ENCODE results near the gene CTNNA3.

Gene CTNNA3

DNA sequence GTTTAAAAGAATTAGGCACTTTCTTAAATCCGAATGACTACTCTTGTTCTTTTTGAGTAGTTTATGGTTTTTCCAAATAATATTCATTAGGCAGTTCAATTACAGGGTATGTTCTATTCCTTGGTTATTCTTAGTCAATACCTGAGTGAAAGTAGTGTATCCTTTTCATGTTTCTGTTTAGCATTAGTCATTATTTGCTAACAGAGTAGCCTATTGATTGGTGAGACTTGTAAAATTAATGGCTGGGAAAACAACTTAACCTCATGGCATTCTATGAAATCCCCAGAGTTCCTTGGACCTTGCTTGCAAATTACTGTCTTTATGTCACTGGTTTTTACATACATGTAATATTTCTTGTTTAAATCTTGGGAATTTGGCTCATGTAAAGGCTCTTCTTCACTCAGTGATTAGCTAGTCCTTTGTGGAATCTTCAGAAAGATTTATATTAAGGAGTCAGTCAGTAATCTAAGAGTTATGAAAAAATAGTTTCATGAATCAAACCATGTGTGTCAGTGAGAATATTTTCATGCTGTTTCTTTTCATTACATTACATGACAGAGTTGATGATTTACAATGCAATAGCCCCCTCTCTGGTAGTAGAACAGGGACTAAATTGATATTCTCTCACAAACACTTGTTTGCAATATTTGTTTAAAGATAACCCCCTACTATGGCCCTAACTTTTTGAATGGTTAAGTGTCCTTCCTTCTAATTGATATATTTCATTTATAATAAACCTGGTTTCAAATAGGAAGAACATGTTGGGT is 851.6 kb downstream of the CTNNA3 start:
- no peak for DNase-seq

DNA sequence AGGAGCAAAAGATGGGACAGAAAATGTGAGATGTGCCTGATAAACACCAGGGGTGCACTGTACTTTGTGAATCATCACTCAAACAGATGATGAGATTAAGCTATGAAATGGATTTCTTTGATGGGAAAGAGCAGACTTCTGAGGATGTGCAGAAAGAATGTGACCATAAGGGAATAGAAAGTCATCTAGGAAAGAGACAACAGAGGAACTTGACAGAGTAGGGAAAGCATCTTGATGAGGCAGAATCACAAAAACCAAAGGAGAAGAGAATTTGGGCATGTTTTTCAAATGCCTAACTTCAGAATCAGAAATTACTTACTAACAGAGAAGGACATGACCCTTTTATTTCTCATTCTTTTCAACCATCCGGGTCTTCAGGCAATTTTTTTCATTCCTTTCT is 852.6 kb downstream of the CTNNA3 start:
- DNase-seq: no peak

- no peak for DNase-seq
These were observed 853.1 kb downstream of the CTNNA3 start for GRCh38 chr10:66842867-66843266.

- DNase-seq: no peak
These were observed 853.6 kb downstream of the CTNNA3 start for GRCh38 chr10:66842371-66842770.

- no peak for DNase-seq
These were observed 857.3 kb downstream of the CTNNA3 start for GRCh38 chr10:66838656-66839055.

DNA sequence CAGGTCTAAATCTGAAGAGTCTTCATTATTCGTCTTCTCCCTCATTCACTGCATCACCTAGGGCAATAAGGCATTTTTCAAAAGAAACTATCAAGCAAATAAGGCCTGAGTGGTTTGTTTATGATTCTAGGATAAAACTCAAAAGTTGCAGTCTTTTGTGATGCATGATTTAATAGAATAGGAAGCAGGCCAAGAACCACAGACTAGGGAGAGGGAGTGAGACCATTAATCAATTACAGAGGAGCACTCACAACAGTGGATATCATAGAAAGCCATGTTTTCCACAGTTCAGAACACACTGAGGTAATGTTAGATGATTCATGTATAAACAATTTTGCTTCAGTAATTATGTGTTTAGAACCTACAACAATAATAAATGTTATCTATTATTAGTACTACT is 858.0 kb downstream of the CTNNA3 start:
- DNase-seq: no peak

DNA sequence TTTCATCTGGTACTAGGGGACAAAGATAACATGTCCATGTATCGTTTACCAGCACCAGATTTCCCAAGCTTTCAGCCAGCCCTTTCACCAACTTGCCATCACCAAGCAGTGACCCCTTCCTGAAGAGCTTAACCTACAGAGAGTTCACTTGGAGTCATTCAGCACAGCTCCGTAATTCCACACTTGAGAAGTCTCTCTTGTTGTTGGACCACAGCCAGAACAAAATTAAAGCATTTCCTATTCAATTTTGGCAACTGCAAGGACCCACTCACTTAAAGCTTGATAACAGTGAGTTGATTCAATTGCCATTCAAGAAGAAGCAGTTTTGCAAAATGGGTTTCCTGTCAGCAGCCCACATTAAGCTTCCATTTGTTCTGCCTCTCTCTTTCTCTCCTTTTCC is 858.7 kb downstream of the CTNNA3 start:
- DNase-seq: no peak

GRCh38 chr10:66836771-66837170 is 859.2 kb downstream of the CTNNA3 start:
- no peak for DNase-seq

- no peak for DNase-seq
These were observed 859.9 kb downstream of the CTNNA3 start for GRCh38 chr10:66836057-66836456.

DNA sequence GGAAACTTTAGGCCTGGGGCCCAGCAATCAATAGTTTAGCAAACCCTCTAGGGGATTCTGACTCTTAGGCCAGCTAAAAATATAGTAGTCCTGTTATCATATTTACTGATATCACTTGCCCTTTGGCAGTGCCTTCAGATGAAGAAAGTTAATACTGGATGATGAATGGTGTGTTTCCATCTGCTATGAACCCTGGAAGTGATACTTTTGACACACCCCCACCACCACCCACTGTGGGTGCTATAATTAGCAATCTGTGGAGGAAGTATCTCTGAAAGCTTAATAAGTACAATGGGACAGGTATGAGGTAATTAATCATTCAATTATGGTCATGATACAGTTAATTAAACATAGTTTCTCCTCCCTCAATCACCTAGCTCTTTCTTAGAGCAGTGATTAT is 860.6 kb downstream of the CTNNA3 start:
- no peak for DNase-seq

DNA sequence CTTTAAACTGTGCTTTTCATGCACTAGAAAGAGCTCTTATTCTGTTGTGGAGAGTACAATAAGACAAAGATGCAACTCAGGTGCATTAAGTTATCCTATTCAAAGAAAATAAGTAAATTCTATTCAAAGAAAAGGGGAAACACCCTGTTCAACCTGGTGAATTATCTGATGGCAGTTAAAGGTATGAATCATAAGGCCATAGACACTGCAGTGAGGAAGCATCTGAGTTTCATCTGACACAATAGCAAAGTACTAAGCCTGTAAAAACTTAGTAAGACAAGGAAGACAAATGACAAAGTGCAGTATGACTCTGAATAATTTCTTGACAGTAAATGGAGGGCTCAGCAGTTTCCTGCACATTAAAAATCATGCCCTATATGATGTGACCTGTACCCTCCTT is 861.2 kb downstream of the CTNNA3 start:
- DNase-seq: no peak

- DNase-seq: no peak
These were observed 862.1 kb downstream of the CTNNA3 start for GRCh38 chr10:66833861-66834260.

DNA sequence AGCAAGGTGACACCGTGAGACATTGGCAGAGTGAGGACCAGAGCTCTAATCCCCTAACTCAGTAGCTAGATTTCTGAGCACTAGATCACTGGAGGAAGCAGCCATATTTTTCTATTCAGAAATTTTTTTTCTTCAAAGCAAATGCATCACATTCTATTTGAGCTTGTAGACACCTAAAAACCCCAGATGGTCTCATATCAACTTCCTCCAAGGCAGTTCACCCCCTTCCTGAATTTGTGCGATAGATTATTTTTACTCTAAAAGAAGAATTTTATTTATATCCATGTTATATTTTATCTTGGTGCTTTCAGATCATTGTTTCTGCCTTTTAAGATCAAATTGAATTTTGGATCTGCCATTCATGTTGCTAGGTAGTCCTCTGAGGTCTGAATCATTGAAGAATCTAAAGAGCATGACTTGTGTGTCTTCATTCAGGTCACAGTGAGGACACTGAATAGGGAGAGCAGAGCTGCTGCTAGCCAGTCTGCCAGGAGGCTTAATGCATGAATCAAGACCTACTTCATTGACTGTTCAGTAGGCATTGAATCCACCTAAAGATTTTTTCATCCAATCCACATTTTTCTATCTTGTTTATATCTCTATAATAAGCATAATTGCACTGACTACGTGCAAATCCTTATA is 863.1 kb downstream of the CTNNA3 start:
- DNase-seq: no peak

- no peak for DNase-seq
These were observed 867.0 kb downstream of the CTNNA3 start for GRCh38 chr10:66828957-66829356.

DNA sequence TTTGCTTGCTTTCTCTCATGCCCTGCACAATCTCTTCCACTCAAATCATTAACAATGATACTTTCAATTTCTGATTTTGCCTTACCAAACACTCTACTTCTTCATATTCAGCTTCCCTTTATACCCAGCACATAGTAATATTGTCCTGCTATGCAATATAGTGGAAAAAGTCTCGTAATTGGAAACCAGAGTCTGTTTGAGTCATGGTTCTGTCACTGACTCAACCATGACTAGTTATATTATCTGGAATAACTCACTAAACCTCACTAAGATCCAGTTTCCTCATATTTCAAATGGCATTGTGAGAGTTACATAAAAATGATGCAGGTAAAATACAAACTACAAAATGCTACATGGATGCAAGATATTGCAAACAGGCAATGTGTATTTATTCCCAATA is 868.6 kb downstream of the CTNNA3 start:
- no peak for DNase-seq

DNA sequence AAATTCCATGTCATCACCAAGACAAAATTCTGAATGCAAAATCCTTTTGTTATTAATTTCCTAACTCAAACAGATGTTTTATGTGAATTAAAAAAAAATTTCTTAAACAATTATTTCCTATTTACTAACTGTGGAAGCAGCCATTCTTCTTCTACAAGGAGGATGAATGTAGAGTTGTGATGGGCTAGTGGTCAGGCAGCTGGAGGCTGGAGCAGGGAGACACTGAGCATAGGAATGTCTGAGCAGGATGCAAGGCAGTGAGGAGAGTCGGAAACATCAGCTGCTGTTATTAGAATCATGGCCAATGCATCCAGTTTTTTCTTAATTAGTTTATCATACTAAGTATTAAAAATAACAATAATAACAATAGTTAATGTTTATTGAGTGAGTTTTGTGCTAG is 872.7 kb downstream of the CTNNA3 start:
- no peak for DNase-seq

GRCh38 chr10:66822801-66823200 is 873.2 kb downstream of the CTNNA3 start:
- peak; percentile 17 for DNase-seq

DNA sequence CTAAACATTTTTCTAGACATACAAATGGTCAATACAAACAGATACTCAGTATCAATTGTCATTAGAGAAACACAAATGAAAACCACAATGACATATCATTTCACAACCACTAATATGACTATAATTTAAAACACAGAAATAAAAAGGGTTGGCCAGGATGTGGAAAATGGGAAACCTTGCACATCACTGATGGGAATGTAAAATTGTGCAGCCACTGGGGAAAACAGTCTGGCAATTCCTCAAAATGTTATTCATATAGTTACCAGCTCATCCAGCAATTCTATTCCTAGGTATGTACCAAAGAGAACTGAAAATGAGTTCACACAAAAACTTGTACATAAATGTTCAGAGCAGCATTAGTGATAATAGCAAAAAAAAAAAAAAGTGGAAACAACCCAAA is 876.3 kb downstream of the CTNNA3 start:
- no peak for DNase-seq

DNA sequence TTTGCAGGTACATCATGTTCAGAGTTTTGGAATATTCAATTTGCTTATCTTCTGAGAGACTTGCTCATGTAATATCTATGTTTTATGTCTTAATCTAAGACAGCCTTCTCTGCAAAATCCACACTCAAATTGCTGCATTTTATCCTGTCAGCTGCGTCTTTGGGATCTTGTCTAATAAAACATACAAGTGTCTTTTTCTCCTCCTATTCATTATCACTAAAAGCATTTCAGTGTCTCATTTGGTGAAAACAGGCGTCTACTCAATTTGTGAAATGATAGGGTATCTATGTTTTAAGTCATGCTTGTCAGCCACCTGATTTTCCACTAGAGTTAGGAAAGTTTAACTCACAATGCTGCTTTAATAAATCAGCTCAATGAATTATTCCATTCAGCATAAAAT is 882.9 kb downstream of the CTNNA3 start:
- no peak for DNase-seq

DNA sequence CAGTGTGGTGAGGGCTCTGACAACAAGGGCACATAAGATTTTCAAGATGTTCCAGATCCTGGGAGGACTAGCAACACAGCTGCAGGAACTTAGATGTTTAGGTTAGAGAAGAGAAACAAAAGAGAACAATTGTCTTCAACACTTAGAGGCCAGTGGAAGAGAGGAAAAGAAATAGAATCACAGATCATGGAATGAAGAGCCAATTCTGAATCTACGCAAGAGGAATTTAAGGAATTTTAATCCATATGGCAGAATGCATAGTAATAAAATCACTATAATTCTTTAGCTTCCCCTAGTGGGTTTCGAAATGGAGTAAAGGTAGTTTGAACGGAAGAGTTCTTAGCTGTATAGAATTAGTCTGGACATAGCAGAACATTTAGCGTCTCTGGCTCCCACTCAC is 884.8 kb downstream of the CTNNA3 start:
- DNase-seq: no peak

- no peak for DNase-seq
These were observed 886.6 kb downstream of the CTNNA3 start for GRCh38 chr10:66809402-66809801.

GRCh38 chr10:66805612-66806011 is 890.4 kb downstream of the CTNNA3 start:
- no peak for DNase-seq

DNA sequence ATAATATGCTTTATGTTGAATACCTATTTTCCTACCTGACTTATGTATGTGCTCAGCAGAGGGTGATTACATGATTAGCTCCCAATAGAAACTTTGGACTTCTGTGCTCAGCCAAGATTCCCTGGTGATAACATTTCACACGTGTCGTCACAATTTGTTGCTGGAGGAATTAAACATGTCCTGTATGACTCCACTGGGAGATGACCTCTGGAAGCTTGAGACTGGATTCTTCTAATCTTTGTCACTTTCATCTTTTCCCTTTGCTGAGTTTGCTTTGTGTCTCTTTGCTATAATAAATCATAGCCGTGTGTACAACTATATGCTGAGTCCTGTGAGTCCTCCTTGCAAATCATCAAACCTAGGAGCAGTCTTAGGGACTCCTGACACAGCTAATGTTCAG is 891.0 kb downstream of the CTNNA3 start:
- no peak for DNase-seq

- DNase-seq: no peak
These were observed 892.8 kb downstream of the CTNNA3 start for GRCh38 chr10:66803174-66803573.

DNA sequence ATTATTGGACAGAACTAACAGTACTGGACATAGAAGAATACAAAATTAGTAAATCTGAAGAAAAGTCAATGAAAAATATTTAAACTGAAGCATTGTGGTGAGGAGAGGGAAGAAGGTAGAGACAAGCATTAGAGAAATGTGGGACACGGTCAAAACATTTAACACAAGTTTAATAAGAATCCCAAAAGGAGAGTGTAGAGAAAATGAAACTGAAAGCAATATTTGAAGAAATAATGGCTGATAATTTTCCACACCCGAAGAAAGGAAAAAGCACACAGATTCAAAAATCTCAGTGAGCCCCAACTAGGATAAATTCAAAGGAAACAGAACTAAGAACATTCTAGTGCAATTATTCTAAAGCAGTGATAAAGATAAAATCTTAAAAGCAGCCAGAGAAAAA is 896.5 kb downstream of the CTNNA3 start:
- DNase-seq: no peak

All from retina (tissue), 1 donor.